CD14-positive monocyte (primary cell): ENCODE measurements around the gene ARHGEF3. TPM values are rescaled to one million over a fixed set of nuclear protein-coding genes. Genes with fewer than 3 reads are reported as not detected.
"Not testable (repeated sequence)": the region's sequence is repeated elsewhere in the genome, so short reads cannot be mapped to it uniquely, and the experiment has no call there.

Experiments used
- DNase-seq, 3 donors: peaks; one replicate each; pipeline ENCODE4 v3.0.0-alpha.2; 2011 to 2022
- H2AFZ ChIP-seq: 2 replicates; pipeline ENCODE4 v1.6.0; 2012; ENCODE audit warnings: mild to moderate bottlenecking, low read depth, low read length, inconsistent platforms; ENCODE audit not compliant: insufficient read depth, poor library complexity, severe bottlenecking
- H3K27ac ChIP-seq, 2 donors: 1 replicate in 1 of 2; 2 replicates in 1 of 2; pipeline ENCODE4 v1.5.1; 2012 to 2013; ENCODE audit warnings: low read length in 2 of 2, control low read depth in 1 of 2, inconsistent platforms in 1 of 2, low read depth in 1 of 2, mild to moderate bottlenecking in 1 of 2
- H3K27me3 ChIP-seq, 2 donors: one replicate each; pipeline versions ENCODE4 v1.6.0 to v1.6.1; 2011 to 2013; ENCODE audit warnings: low read length in 2 of 2; ENCODE audit not compliant: control insufficient read depth in 2 of 2, insufficient read depth in 2 of 2
- H3K36me3 ChIP-seq, 2 donors: replicated peaks in 1 of 2; 1 replicate in 1 of 2; 2 replicates in 1 of 2; pipeline versions ENCODE4 v1.5.1 to v1.6.1; 2012 to 2013; ENCODE audit warnings: low read length in 2 of 2, control low read depth in 1 of 2, inconsistent platforms in 1 of 2, mild to moderate bottlenecking in 1 of 2; ENCODE audit not compliant: insufficient read depth in 2 of 2, control insufficient read depth in 1 of 2
- H3K4me1 ChIP-seq, 2 donors: 1 replicate in 1 of 2; 2 replicates in 1 of 2; pipeline versions ENCODE4 v1.5.1 to v1.6.1; 2012 to 2013; ENCODE audit warnings: low read length in 2 of 2, control low read depth in 1 of 2, inconsistent platforms in 1 of 2, mild to moderate bottlenecking in 1 of 2, moderate library complexity in 1 of 2; ENCODE audit not compliant: insufficient read depth in 2 of 2, control insufficient read depth in 1 of 2
- H3K4me2 ChIP-seq: replicated peaks from 2 replicates; pipeline ENCODE3; 2012; ENCODE audit warnings: low read length, moderate library complexity, mild to moderate bottlenecking; ENCODE audit not compliant: poor library complexity, severe bottlenecking; ENCODE audit errors: extremely low read depth
- H3K4me3 ChIP-seq, 3 experiments: fragments of 200-600 bp in 1 of 3; sonication (generic) in 1 of 3; replicated peaks in 1 of 3; 1 replicate in 2 of 3; 2 replicates in 1 of 3; pipeline ENCODE4 v1.5.1; 2011 to 2013; ENCODE audit warnings: low read length in 3 of 3, mild to moderate bottlenecking in 3 of 3, control low read depth in 2 of 3, low read depth in 2 of 3, inconsistent platforms in 1 of 3, moderate library complexity in 1 of 3
- H3K79me2 ChIP-seq: 2 replicates; pipeline ENCODE4 v1.6.0; 2012; ENCODE audit warnings: mild to moderate bottlenecking, control low read depth, inconsistent platforms, low read length, moderate library complexity; ENCODE audit not compliant: insufficient read depth
- H3K9ac ChIP-seq: 2 replicates; pipeline ENCODE4 v1.6.0; 2017; ENCODE audit warnings: low read length, mild to moderate bottlenecking; ENCODE audit not compliant: insufficient read depth, poor library complexity, severe bottlenecking
- H3K9me3 ChIP-seq, 2 donors: replicated peaks in 1 of 2; 1 replicate in 1 of 2; 2 replicates in 1 of 2; pipeline versions ENCODE4 v1.5.1 to v1.6.1; 2012 to 2013; ENCODE audit warnings: low read length in 2 of 2, control low read depth in 1 of 2; ENCODE audit not compliant: control insufficient read depth in 1 of 2, insufficient read depth in 1 of 2
- H4K20me1 ChIP-seq: 2 replicates; pipeline ENCODE4 v1.6.0; 2012; ENCODE audit warnings: mild to moderate bottlenecking, low read length, control low read depth, moderate library complexity; ENCODE audit not compliant: insufficient read depth
- H3K27ac Mint-ChIP-seq, 7 donors: one replicate each; pipeline ENCODE4 v1.8.0; 2020; ENCODE audit warnings: mild to moderate bottlenecking in 7 of 7, mixed read lengths in 7 of 7, moderate library complexity in 6 of 7, inconsistent platforms in 2 of 7
- H3K27me3 Mint-ChIP-seq, 3 donors: one replicate each; pipeline ENCODE4 v1.8.0; 2021 to 2022; ENCODE audit warnings: low read depth in 3 of 3, mild to moderate bottlenecking in 3 of 3, mixed read lengths in 3 of 3, moderate library complexity in 3 of 3, inconsistent platforms in 1 of 3
- H3K36me3 Mint-ChIP-seq, 2 donors: one replicate each; pipeline ENCODE4 v1.8.0; 2020; ENCODE audit warnings: mixed read lengths in 2 of 2, inconsistent platforms in 1 of 2, mild to moderate bottlenecking in 1 of 2
- H3K4me1 Mint-ChIP-seq: one replicate; pipeline ENCODE4 v1.8.0; 2020; ENCODE audit warnings: mild to moderate bottlenecking, mixed read lengths
- H3K4me3 Mint-ChIP-seq, 2 donors: one replicate each; pipeline ENCODE4 v1.8.0; 2020; ENCODE audit warnings: mild to moderate bottlenecking in 2 of 2, mixed read lengths in 2 of 2, moderate library complexity in 1 of 2
- H3K9me3 Mint-ChIP-seq, 7 donors: one replicate each; pipeline ENCODE4 v1.8.0; 2020 to 2022; ENCODE audit warnings: mixed read lengths in 7 of 7, mild to moderate bottlenecking in 6 of 7, moderate library complexity in 6 of 7, inconsistent platforms in 2 of 7
- CTCF ChIP-seq: fragments of 200-600 bp; IDR thresholded peaks from one replicate; pipeline ENCODE4 v1.8.0; 2022; ENCODE audit warnings: antibody characterized with exemption, mild to moderate bottlenecking
- WGBS: methylation state at CpG from one replicate; pipeline ENCODE4 v1.1.5; 2013; ENCODE audit warnings: missing lambda C conversion rate; ENCODE audit not compliant: insufficient coverage; 5-methylcytosine and 5-hydroxymethylcytosine counted together
- intact Hi-C, 2 donors: fragments of 100-400 bp; cut with micrococcal nuclease; formaldehyde crosslinking; loops; one replicate each; pipeline versions ENCODE4 v1.15.0 to v1.15.1; 2023
- polyA plus RNA-seq, 3 donors: library from polyadenylated mRNA; depleted of rRNA in 1 of 3; unstranded in 2 of 3; stranded (reverse) in 1 of 3; fragments of 300-500 nt in 2 of 3; fragments of >200 nt in 1 of 3; fragmentation: Illumina TruSeq in 2 of 3; gene quantifications; 1 replicate in 2 of 3; 2 replicates in 1 of 3; pipeline ENCODE4 v1.2.3, GENCODE V29; 2012 to 2021

The ARHGEF3 gene
- polyA plus RNA-seq, 3 donors = 22.6 to 29.5 (median 26.5) TPM

GRCh38 chr3:56711344-56711743 is 90.4 kb downstream of the ARHGEF3 start:
- intact Hi-C loops = no loop called here
- 88% methylated on average over 2 of the region's 2 CpGs for WGBS
- H3K27ac Mint-ChIP-seq = peak overlapping the region in 1 of 7 donors; percentile 33
- Histone ChIP-seq H2AFZ (no peak overlapping the region), H3K4me1 (no peaks in the 10 kb centered on the region), H3K79me2 (no peaks in the 10 kb centered on the region), H3K27me3 (no peaks in the 10 kb centered on the region), H3K9me3 (no peaks in the 10 kb centered on the region), H3K4me3 (no peak overlapping the region), H4K20me1 (no peaks in the 10 kb centered on the region), H3K9ac (no peak overlapping the region), H3K27ac (no peak overlapping the region), H3K36me3 (no peaks in the 10 kb centered on the region), H3K4me2 (no peak overlapping the region)
- H3K9me3 Mint-ChIP-seq = peaks cover 0 to 7% (median 2%) of the 10 kb centered on the region in 7 donors
- TF ChIP-seq CTCF = no peak
- H3K4me1 Mint-ChIP-seq = peaks cover 2% of the 10 kb centered on the region
- DNase-seq = no peak
- peaks cover 0 to 2% (median 0%) of the 10 kb centered on the region in 3 donors for H3K27me3 Mint-ChIP-seq
- H3K4me3 Mint-ChIP-seq = no peak overlapping the region
- no peaks in the 10 kb centered on the region for H3K36me3 Mint-ChIP-seq

- not testable (repeated sequence) for H3K27ac Mint-ChIP-seq, H3K4me3 ChIP-seq, H3K9ac ChIP-seq, H3K79me2 ChIP-seq, H3K4me3 Mint-ChIP-seq, H3K36me3 ChIP-seq, H3K4me1 ChIP-seq, H3K36me3 Mint-ChIP-seq, H3K27ac ChIP-seq, H3K9me3 Mint-ChIP-seq, H2AFZ ChIP-seq, H4K20me1 ChIP-seq, H3K27me3 ChIP-seq, H3K27me3 Mint-ChIP-seq, H3K4me2 ChIP-seq, DNase-seq, H3K9me3 ChIP-seq
- intact Hi-C loops = loop anchor here in 1 of 2 donors (10.0 kb wide), 1 partner anchor 47 kb away; no protein-coding TSS in a partner anchor
- no CpG with 5 or more reads among the region's 6 CpGs for WGBS
- H3K4me1 Mint-ChIP-seq = peaks cover 11% of the 10 kb centered on the region
Observed at GRCh38 chr3:56707412-56707811, 94.3 kb downstream of the ARHGEF3 start.
